ENCODE measurements around the gene FITM2.
"Not testable (repeated sequence)": the region's sequence is repeated elsewhere in the genome, so short reads cannot be mapped to it uniquely, and the experiment has no call there.

The FITM2 gene

GRCh38 chr20:44310664-44311639 lies at the start of gene FITM2:
Gene FITM2, minus strand, starts transcription at chr20:44311202. Its CDS starts 54 bp downstream, at chr20:44311148.
- DNase-seq (ENCODE audit: low read depth): peak; percentile 77

GRCh38 chr20:44360221-44360620 lies 49.2 kb upstream of the FITM2 start:
- no peak for DNase-seq (ENCODE audit: low read depth)

- no peak for DNase-seq (ENCODE audit: low read depth)
Observed at GRCh38 chr20:44358776-44359175, 47.8 kb upstream of the FITM2 start.

GRCh38 chr20:44357555-44358125 lies 46.6 kb upstream of the FITM2 start:
- no peak for DNase-seq (ENCODE audit: low read depth)

GRCh38 chr20:44357020-44357419 lies 46.0 kb upstream of the FITM2 start:
- DNase-seq (ENCODE audit: low read depth): no peak

- no peak for DNase-seq (ENCODE audit: low read depth)
Observed at GRCh38 chr20:44356353-44356723, 45.3 kb upstream of the FITM2 start.

GRCh38 chr20:44355498-44356352 lies 44.7 kb upstream of the FITM2 start, which contains the start of gene HNF4A:
Gene HNF4A, plus strand, starts transcription at chr20:44355699. Its CDS starts 106 bp downstream, at chr20:44355805.
- no peak for DNase-seq (ENCODE audit: low read depth)

GRCh38 chr20:44354979-44355497 lies 44.0 kb upstream of the FITM2 start:
- no peak for DNase-seq (ENCODE audit: low read depth)

- no peak for DNase-seq (ENCODE audit: low read depth)
Observed at GRCh38 chr20:44350567-44350966, 39.6 kb upstream of the FITM2 start.

GRCh38 chr20:44349349-44349748 lies 38.3 kb upstream of the FITM2 start:
- no peak for DNase-seq (ENCODE audit: low read depth)

- DNase-seq (ENCODE audit: low read depth): no peak
Observed at GRCh38 chr20:44348168-44348659, 37.2 kb upstream of the FITM2 start.

- not testable (repeated sequence) for DNase-seq (ENCODE audit: low read depth)
Observed at GRCh38 chr20:44345941-44346340, 34.9 kb upstream of the FITM2 start.

- DNase-seq (ENCODE audit: low read depth): no peak
Observed at GRCh38 chr20:44345147-44345546, 34.1 kb upstream of the FITM2 start.

GRCh38 chr20:44344723-44345122 lies 33.7 kb upstream of the FITM2 start:
- DNase-seq (ENCODE audit: low read depth): no peak

GRCh38 chr20:44343162-44343675 lies 32.2 kb upstream of the FITM2 start:
- DNase-seq (ENCODE audit: low read depth): no peak

GRCh38 chr20:44342248-44342647 lies 31.2 kb upstream of the FITM2 start:
- DNase-seq (ENCODE audit: low read depth): no peak

- DNase-seq (ENCODE audit: low read depth): no peak
Observed at GRCh38 chr20:44336725-44337380, 25.9 kb upstream of the FITM2 start, which contains the start of gene R3HDML. Gene R3HDML, plus strand, starts transcription at chr20:44337043. Its CDS starts 115 bp downstream, at chr20:44337158.

- no peak for DNase-seq (ENCODE audit: low read depth)
Observed at GRCh38 chr20:44336086-44336485, 25.1 kb upstream of the FITM2 start.

GRCh38 chr20:44335675-44336074 lies 24.7 kb upstream of the FITM2 start:
- DNase-seq (ENCODE audit: low read depth): no peak

GRCh38 chr20:44334709-44335108 lies 23.7 kb upstream of the FITM2 start:
- no peak for DNase-seq (ENCODE audit: low read depth)

- no peak for DNase-seq (ENCODE audit: low read depth)
Observed at GRCh38 chr20:44334306-44334705, 23.3 kb upstream of the FITM2 start.

Measured in GM04503 (cell line).